ENCODE data around the gene RSAD1.

DNA sequence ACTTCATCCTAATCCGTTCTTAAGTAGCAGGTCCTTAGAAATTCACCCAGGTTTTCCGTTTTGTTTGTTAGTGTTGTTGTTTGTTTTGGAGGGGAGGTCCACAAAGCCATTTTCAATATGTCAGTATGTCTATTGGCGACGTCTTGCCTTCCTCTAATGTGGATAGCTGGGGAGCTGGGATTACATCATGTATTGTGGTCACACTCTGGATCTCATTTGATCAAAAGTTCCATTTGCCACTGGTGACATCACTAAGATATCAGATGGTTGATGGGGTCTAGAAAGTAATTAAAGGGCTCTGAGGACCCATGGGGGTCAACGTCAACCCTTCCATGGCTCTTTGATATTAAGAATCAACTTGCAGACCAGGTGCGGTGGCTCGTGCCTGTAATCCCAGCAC lies 51.2 kb downstream of the RSAD1 start:
- TF ChIP-seq, protein P1, sequence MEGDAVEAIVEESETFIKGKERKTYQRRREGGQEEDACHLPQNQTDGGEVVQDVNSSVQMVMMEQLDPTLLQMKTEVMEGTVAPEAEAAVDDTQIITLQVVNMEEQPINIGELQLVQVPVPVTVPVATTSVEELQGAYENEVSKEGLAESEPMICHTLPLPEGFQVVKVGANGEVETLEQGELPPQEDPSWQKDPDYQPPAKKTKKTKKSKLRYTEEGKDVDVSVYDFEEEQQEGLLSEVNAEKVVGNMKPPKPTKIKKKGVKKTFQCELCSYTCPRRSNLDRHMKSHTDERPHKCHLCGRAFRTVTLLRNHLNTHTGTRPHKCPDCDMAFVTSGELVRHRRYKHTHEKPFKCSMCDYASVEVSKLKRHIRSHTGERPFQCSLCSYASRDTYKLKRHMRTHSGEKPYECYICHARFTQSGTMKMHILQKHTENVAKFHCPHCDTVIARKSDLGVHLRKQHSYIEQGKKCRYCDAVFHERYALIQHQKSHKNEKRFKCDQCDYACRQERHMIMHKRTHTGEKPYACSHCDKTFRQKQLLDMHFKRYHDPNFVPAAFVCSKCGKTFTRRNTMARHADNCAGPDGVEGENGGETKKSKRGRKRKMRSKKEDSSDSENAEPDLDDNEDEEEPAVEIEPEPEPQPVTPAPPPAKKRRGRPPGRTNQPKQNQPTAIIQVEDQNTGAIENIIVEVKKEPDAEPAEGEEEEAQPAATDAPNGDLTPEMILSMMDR (IDR thresholded peaks at IDR 0.05), result no peak
- no peak for TF ChIP-seq POLR2A (IDR thresholded peaks at IDR 0.05)
- TF ChIP-seq POLR2AphosphoS5 (IDR thresholded peaks at IDR 0.05), result no peak

Measured in gastroesophageal sphincter (tissue), 3 donors.